Naive thymus-derived CD8-positive, alpha-beta T cell (primary cell): ENCODE measurements around the gene NRF1. TPM values are rescaled to one million over a fixed set of nuclear protein-coding genes. Genes with fewer than 3 reads are reported as not detected.
"Not testable (repeated sequence)": the region's sequence is repeated elsewhere in the genome, so short reads cannot be mapped to it uniquely, and the experiment has no call there.

Experiments used
- ATAC-seq, 2 donors: fragments of 150-1000 bp; cut with Tn5 transposase in 1 of 2; sonication (Bioruptor Pico), chemical (Tn5 transposase) in 1 of 2; 1 replicate in 1 of 2; 2 replicates in 1 of 2; pipeline ENCODE4 v1.10.0; 2021; ENCODE audit warnings: mild to moderate bottlenecking in 2 of 2, moderate library complexity in 2 of 2
- POLR2A ChIA-PET: fragments of 350-600 bp; sonication (Branson Sonifier 250); formaldehyde crosslinking; loops from one replicate; lab custom pipeline; 2021; ENCODE audit warnings: antibody characterized with exemption; lab: Charles Lee
- DNase-seq, 10 donors: peaks; one replicate each; pipeline versions ENCODE4 v3.0.0 to v3.0.0-alpha.2; 2020 to 2022
- H3K27ac Mint-ChIP-seq, 10 donors: one replicate each; pipeline ENCODE4 v1.8.0; 2020 to 2022; ENCODE audit warnings: mild to moderate bottlenecking in 10 of 10, mixed read lengths in 10 of 10, moderate library complexity in 4 of 10, inconsistent platforms in 1 of 10
- H3K27me3 Mint-ChIP-seq, 5 donors: one replicate each; pipeline ENCODE4 v1.8.0; 2021 to 2022; ENCODE audit warnings: mixed read lengths in 5 of 5
- H3K36me3 Mint-ChIP-seq, 3 donors: one replicate each; pipeline ENCODE4 v1.8.0; 2020 to 2022; ENCODE audit warnings: mixed read lengths in 3 of 3, mild to moderate bottlenecking in 2 of 3, inconsistent platforms in 1 of 3
- H3K4me1 Mint-ChIP-seq, 4 donors: one replicate each; pipeline ENCODE4 v1.8.0; 2021 to 2022; ENCODE audit warnings: mixed read lengths in 4 of 4
- H3K4me3 Mint-ChIP-seq, 10 donors: one replicate each; pipeline ENCODE4 v1.8.0; 2020 to 2022; ENCODE audit warnings: mild to moderate bottlenecking in 10 of 10, mixed read lengths in 10 of 10, moderate library complexity in 6 of 10, inconsistent platforms in 1 of 10
- H3K9me3 Mint-ChIP-seq, 9 donors: one replicate each; pipeline ENCODE4 v1.8.0; 2020 to 2022; ENCODE audit warnings: mixed read lengths in 9 of 9, mild to moderate bottlenecking in 3 of 9, inconsistent platforms in 1 of 9, moderate library complexity in 1 of 9
- polyA plus RNA-seq, 3 donors: library from polyadenylated mRNA; unstranded; fragments of 300-500 nt; fragmentation: Illumina TruSeq; gene quantifications; one replicate each; pipeline ENCODE4 v1.2.3, GENCODE V29; 2021
- total RNA-seq, 8 experiments: library from RNA in 2 of 8; stranded (reverse) in 2 of 8; gene quantifications; one replicate each; pipeline ENCODE4 v1.2.3 and lab custom pipeline; 2021 to 2026

NRF1 gene
- total RNA-seq (10 to 100 TPM; 44.3 to 45.0 TPM), polyA plus RNA-seq (10 to 100 TPM; 11.7 to 22.5 (median 19.6) TPM), total RNA-seq (lab: John Stamatoyannopoulos, UW) (28.4 to 40.9 (median 34.3) reads per million in 6 experiments)

DNA sequence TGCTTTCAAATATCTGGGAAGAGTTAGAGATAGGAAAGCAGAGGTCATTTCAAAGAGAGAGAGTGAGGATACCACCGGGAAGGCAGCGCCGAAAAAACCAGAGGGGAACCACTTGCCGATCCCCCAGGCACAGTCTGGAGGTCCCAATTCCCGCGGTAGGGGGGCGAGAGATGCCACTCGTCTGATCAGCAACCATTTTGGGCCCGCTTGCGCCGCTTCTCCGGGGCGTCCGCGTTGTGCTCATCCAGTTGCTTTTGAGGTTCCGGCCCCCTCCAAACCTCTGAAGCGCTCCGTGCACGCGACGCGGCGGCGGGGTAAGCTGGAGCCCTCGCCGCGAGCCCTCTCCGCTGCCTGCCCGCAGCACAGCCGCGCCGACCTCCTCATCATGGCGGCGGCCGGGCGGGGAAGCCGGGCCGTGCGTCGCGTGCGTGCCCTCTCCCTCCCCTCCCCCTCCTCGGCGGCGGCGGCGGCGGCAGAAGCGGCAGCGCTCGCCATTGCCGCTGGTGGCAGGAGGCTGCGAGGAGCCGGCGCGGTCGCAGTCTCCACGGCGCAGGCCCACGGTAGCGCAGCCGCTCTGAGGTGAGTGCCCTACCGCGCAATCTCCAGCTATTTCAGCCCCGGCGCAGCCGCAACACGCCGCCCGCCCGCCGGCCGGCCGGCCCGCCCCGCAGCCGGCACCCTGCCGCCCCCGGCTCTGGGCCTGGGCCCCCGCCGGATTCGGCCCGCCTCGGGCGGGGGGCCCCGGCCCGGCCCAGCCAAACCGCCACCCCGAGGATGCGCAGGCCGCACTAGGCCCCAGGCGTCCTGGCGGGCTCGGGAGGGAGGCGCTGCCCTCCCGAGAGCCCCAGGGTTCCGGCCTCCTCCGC is at the start of gene NRF1:
Gene NRF1, plus strand, starts transcription at position 475 of the 866 bp plus-strand sequence. CDS start 45,632 bp downstream, outside the sequence.
- peak; percentile 87 to 94 (median 92) for DNase-seq
- POLR2A ChIA-PET = interaction anchor here (0.6 to 2.8 kb wide), 9 partner anchors 7 to 458 kb away, joined by 3 to 17 read pairs (median 4); no protein-coding TSS in a partner anchor
- H3K4me3 Mint-ChIP-seq = peak within 1 kb of the TSS; percentile 92 to 98 (median 96)
- no peaks in the 10 kb centered on the region for H3K27me3 Mint-ChIP-seq
- H3K36me3 Mint-ChIP-seq = peaks cover 0 to 9% (median 5%) of the 10 kb centered on the region in 3 donors
- H3K9me3 Mint-ChIP-seq = no peaks in the 10 kb centered on the region
- H3K27ac Mint-ChIP-seq = peak within 1 kb of the TSS; percentile 87 to 99 (median 98)
- peaks cover 23 to 79% (median 57%) of the 10 kb centered on the region in 4 donors for H3K4me1 Mint-ChIP-seq
- ATAC-seq = peak; percentile 86 to 87

DNA sequence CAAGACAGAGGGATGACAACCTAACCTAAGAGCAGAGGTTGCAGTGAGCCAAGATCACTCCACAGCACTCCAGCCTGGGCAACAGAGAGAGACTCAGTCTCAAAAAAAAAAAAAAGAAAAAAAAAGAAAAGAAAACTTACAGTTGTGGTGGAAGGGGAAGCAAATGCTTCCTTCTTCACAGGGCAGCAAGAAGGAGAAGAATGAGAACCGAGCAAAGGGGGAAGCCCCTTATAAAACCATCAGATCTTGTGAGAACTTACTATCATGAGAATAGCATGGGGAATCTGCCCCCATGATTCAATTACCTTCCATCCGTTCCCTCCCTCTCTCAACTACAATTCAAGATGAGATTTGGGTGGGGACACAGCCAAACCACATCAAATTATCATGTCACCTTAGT is 45.2 kb upstream of the NRF1 start:
- H3K4me1 Mint-ChIP-seq, H3K27ac Mint-ChIP-seq, POLR2A ChIA-PET, H3K36me3 Mint-ChIP-seq: not testable (repeated sequence)
- Mint-ChIP-seq H3K27me3 (peaks cover 6 to 40% (median 25%) of the 10 kb centered on the region in 5 donors), H3K4me3 (peak overlapping the region in 1 of 10 donors; percentile 8), H3K9me3 (peaks cover 0 to 15% (median 7%) of the 10 kb centered on the region in 9 donors)
- ATAC-seq (peak in 1 of 2 donors; percentile 46), DNase-seq (peak in 2 of 10 donors; percentile 7 to 8)

DNA sequence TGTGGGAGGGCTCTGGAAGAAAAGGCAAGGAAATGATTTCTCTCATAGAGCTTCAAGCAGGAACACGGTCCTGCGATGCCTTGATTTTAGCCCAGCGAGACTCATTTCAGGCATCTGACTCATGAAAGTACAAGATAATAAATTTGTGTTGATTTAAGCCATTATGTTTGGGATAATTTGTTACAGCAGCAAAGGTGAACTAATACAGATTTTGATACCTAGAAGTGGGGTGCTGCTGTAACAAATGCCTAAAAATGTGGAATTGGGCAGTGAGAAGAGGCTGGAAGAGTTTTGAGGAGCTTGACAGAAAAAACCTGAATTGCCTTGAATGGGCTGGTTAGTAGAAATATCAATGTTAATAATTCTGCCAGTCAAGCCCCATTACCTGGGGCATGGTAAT is 44.1 kb upstream of the NRF1 start:
- Mint-ChIP-seq H3K9me3 (peaks cover 0 to 15% (median 7%) of the 10 kb centered on the region in 9 donors), H3K4me3 (no peak overlapping the region), H3K27me3 (peaks cover 7 to 46% (median 25%) of the 10 kb centered on the region in 5 donors), H3K36me3 (peaks cover 0 to 8% (median 7%) of the 10 kb centered on the region in 3 donors), H3K4me1 (peaks cover 3 to 10% (median 6%) of the 10 kb centered on the region in 4 donors), H3K27ac (no peak overlapping the region)
- POLR2A ChIA-PET = no interaction called here
- no peak for DNase-seq
- ATAC-seq = no peak

DNA sequence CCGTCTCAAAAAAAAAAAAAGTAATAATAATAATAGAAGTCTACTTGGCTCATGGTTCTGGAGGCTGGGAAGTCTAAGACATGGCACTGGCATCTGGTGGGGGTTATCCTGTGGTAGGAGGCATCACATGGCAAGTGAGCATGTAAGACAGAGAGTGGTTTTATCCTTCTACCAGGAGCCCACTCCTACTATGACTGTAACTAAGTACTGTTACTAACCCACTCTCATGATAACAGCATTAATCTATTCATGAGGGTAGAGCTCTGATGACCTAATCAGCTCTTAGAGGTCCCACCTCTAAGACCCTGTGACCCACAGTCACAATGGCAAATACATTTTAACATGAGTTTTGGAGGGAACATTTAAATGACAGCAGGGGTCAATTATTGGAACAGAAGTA is 43.3 kb upstream of the NRF1 start:
- no peak overlapping the region for H3K27ac Mint-ChIP-seq
- peaks cover 0 to 15% (median 7%) of the 10 kb centered on the region in 9 donors for H3K9me3 Mint-ChIP-seq
- peaks cover 0 to 8% (median 7%) of the 10 kb centered on the region in 3 donors for H3K36me3 Mint-ChIP-seq
- POLR2A ChIA-PET = no interaction called here
- peaks cover 3 to 10% (median 6%) of the 10 kb centered on the region in 4 donors for H3K4me1 Mint-ChIP-seq
- H3K4me3 Mint-ChIP-seq = no peak overlapping the region
- ATAC-seq (no peak), DNase-seq (no peak)
- peaks cover 9 to 46% (median 25%) of the 10 kb centered on the region in 5 donors for H3K27me3 Mint-ChIP-seq

DNA sequence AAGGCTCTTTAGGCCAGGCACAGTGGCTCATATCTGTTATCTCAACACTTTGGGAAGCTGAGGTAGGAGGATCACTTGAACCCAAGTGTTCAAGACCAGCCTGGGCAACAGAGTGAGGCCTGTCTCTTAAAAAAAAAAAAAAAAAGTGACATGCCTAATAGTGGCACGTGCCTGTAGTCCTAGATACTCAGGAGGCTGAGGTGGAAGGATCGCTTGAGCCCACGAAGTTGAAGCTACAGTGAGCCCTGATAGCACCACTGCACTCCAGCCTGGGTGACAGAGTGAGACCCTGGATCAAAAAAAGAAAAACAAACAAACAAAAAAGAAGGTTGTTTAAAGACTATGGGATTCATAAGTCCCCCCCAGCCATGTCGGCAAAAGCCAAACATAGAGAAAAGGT is 42.2 kb upstream of the NRF1 start:
- no peak for ATAC-seq
- POLR2A ChIA-PET = no interaction called here
- Mint-ChIP-seq H3K36me3 (peaks cover 0 to 8% (median 7%) of the 10 kb centered on the region in 3 donors), H3K27me3 (peaks cover 9 to 44% (median 20%) of the 10 kb centered on the region in 5 donors), H3K27ac (no peak overlapping the region), H3K4me3 (no peak overlapping the region), H3K9me3 (peaks cover 0 to 15% (median 7%) of the 10 kb centered on the region in 9 donors), H3K4me1 (peaks cover 3 to 10% (median 6%) of the 10 kb centered on the region in 4 donors)
- DNase-seq = no peak

DNA sequence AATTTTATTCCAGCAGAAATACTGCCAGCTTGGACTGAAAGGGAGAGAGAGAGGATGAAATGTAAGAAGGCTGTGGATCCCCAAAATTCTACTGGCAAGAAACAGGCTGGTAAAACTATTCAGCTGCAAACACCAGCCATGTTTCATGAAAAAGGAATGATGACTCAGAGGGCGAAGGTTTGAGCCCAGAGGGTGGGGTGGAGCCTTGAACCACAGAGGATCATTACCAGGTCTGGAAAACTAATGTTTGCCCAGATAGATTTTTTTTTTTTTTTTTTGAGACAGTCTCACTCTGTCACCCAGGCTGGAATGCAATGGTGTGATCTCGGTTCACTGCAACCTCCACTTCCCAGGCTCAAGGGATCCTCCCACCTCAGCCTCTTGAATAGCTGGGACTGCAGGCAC is 41.7 kb upstream of the NRF1 start:
- peaks cover 7 to 40% (median 17%) of the 10 kb centered on the region in 5 donors for H3K27me3 Mint-ChIP-seq
- peaks cover 0 to 15% (median 7%) of the 10 kb centered on the region in 9 donors for H3K9me3 Mint-ChIP-seq
- POLR2A ChIA-PET = no interaction called here
- H3K4me1 Mint-ChIP-seq = peaks cover 3 to 10% (median 6%) of the 10 kb centered on the region in 4 donors
- H3K4me3 Mint-ChIP-seq = no peak overlapping the region
- DNase-seq (no peak), ATAC-seq (no peak)
- no peak overlapping the region for H3K27ac Mint-ChIP-seq
- H3K36me3 Mint-ChIP-seq = peaks cover 0 to 8% (median 7%) of the 10 kb centered on the region in 3 donors

DNA sequence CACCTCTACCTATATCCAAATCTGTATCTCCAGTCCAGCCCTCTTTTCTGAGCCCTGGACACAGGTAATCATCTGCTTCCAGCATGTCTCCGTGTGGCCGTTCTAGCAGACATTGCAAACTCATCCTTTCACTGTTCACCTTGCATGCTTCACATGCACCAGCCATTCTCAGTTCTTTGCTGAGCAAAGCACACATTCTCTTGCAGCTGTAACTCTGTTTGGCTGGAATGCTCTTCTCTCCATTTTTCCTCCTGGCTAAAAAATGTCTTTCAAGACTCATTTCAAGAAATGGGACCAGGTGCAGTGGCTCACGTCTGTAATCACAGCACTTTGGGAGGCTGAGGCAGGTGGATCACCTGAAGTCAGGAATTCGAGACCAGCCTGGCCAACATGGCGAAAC is 40.3 kb upstream of the NRF1 start:
- Mint-ChIP-seq H3K36me3 (peaks cover 0 to 9% (median 8%) of the 10 kb centered on the region in 3 donors), H3K27me3 (peaks cover 6 to 36% (median 17%) of the 10 kb centered on the region in 5 donors), H3K4me1 (peaks cover 3 to 8% (median 4%) of the 10 kb centered on the region in 4 donors), H3K9me3 (peaks cover 0 to 18% (median 8%) of the 10 kb centered on the region in 9 donors), H3K4me3 (no peak overlapping the region), H3K27ac (no peak overlapping the region)
- no peak for ATAC-seq
- no peak for DNase-seq
- POLR2A ChIA-PET = no interaction called here

DNA sequence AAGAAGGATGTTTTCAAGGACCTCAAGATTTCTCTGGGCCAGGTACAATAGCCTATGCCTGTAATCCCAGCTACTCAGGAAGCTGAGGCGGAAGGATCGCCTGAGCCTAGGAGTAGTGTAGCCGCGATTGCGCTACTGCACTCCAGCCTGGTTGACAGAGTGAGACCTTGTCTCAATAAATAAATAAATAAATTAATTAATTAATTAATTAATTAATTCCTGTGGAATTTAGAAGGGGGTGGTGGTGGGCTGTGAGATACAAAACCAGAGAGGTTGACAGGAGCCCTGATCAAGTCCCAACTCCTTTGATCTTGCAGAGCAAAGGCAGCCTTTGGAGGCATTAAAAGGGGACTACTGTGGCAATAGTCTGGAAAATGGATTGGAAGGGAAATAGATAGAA is 39.3 kb upstream of the NRF1 start:
- H3K4me1 Mint-ChIP-seq = no peaks in the 10 kb centered on the region
- peaks cover 4 to 30% (median 15%) of the 10 kb centered on the region in 5 donors for H3K27me3 Mint-ChIP-seq
- H3K27ac Mint-ChIP-seq = no peak overlapping the region
- POLR2A ChIA-PET = no interaction called here
- H3K36me3 Mint-ChIP-seq = peaks cover 0 to 9% (median 4%) of the 10 kb centered on the region in 3 donors
- ATAC-seq = no peak
- no peak overlapping the region for H3K4me3 Mint-ChIP-seq
- no peak for DNase-seq
- H3K9me3 Mint-ChIP-seq = peaks cover 0 to 14% (median 9%) of the 10 kb centered on the region in 9 donors

DNA sequence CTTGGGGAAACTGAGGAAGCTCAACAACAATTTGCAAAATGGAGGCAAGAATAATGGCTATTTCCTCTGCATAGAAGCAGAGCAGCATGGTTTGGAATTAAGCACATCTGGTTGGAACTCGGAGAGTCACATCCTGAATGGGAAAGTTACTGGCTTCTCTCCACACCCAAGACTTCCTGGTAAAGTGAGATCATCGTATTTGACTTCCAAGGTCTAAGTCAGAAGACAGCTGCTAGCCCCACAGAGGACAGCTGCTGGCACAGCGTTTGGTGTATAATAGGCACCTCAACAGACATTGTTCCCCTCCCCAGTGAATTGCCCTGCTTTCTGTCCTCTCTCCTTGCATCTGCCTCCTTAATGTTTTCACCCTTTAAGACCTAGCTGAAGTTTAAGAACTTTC is 37.0 kb upstream of the NRF1 start:
- no peak for DNase-seq
- Mint-ChIP-seq H3K4me3 (no peak overlapping the region), H3K27ac (no peak overlapping the region), H3K27me3 (peaks cover 0 to 13% (median 4%) of the 10 kb centered on the region in 5 donors), H3K36me3 (peaks cover 0 to 11% (median 0%) of the 10 kb centered on the region in 3 donors), H3K4me1 (no peaks in the 10 kb centered on the region), H3K9me3 (peaks cover 0 to 26% (median 4%) of the 10 kb centered on the region in 9 donors)
- ATAC-seq = no peak
- POLR2A ChIA-PET = no interaction called here

DNA sequence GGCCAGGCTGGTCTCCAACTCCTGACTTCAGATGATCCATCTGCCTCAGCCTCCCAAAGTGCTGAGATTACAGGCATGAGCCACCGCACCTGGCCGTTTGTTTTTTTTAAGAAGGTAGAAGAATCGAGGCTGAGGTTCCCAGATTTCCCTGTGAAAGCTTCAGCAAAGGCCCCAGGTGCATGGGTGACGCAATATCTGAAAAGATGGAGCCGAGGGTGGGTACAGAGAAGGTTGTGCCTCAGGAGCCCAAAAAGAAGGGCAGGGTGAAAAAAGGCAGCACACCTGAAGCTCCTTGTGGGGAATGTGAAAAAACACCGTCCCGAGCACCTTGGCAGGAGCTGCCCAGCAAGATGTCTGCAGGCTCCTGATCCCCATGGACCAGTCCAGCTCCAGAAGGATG is 35.8 kb upstream of the NRF1 start:
- H3K27ac Mint-ChIP-seq = no peak overlapping the region
- H3K36me3 Mint-ChIP-seq = peaks cover 0 to 11% (median 0%) of the 10 kb centered on the region in 3 donors
- H3K4me1 Mint-ChIP-seq = no peaks in the 10 kb centered on the region
- POLR2A ChIA-PET = no interaction called here
- peaks cover 0 to 13% (median 4%) of the 10 kb centered on the region in 5 donors for H3K27me3 Mint-ChIP-seq
- ATAC-seq (no peak), DNase-seq (no peak)
- no peak overlapping the region for H3K4me3 Mint-ChIP-seq
- H3K9me3 Mint-ChIP-seq = peaks cover 0 to 26% (median 4%) of the 10 kb centered on the region in 9 donors

DNA sequence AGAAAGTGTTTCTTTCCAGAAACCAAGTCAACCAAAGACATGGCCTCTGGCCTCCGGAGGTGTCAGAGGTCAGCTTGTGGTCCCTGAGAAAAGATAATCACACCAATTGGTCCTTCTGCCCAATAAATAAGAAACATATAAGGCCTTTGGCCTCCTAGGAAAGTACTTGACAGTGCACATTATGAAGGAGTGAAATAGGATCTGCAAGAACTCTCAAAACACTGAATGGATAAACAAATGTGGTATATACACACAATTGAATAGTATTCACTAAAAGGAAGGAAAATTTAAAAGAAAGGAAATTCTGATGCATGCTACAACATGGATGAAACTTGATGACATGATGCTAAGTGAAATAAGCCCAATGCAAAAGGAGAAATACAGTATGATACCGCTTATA is 35.4 kb upstream of the NRF1 start:
- H3K36me3 Mint-ChIP-seq = peaks cover 0 to 11% (median 0%) of the 10 kb centered on the region in 3 donors
- POLR2A ChIA-PET = no interaction called here
- ATAC-seq (no peak), DNase-seq (no peak)
- no peak overlapping the region for H3K4me3 Mint-ChIP-seq
- H3K9me3 Mint-ChIP-seq = peaks cover 0 to 26% (median 4%) of the 10 kb centered on the region in 9 donors
- H3K27ac Mint-ChIP-seq = no peak overlapping the region
- no peaks in the 10 kb centered on the region for H3K4me1 Mint-ChIP-seq
- peaks cover 0 to 8% (median 4%) of the 10 kb centered on the region in 5 donors for H3K27me3 Mint-ChIP-seq

DNA sequence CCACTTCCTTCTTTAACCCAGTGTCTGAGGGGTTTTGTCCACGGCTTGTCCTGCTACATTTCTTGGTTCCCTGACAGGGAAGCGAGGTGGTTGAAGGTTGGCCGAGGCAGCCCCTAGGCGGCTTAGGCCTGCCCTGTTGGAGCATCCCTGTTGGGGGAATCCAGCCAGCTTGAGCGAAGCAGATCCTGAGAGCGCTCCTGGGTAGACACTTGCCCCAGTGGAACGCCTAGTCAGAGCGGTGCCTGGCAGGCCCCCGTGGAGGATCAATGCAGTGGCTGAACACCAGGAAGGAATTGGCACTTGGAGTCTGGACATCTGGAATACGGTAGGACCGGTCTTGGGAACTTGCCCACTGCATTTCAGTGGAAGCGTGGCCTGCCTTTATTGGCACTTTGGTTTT is 32.7 kb upstream of the NRF1 start:
- Mint-ChIP-seq H3K27ac (no peak overlapping the region), H3K4me1 (no peaks in the 10 kb centered on the region), H3K36me3 (peaks cover 0 to 11% (median 0%) of the 10 kb centered on the region in 3 donors), H3K4me3 (no peak overlapping the region), H3K9me3 (peaks cover 0 to 29% (median 4%) of the 10 kb centered on the region in 9 donors), H3K27me3 (peaks cover 0 to 4% (median 0%) of the 10 kb centered on the region in 5 donors)
- DNase-seq = no peak
- no peak for ATAC-seq
- POLR2A ChIA-PET = interaction anchor here (0.7 kb wide), 1 partner anchor 44 kb away, joined by 6 read pairs; no protein-coding TSS in a partner anchor
